Activated T-helper 1 cell treated with Interleukin-2 at 50 U/mL for 16 hours (primary cell): ENCODE results near the gene SYNDIG1L.

Experiments
- DNase-seq: peaks from one replicate; pipeline ENCODE4 v3.0.0-alpha.2; 2020; ENCODE audit warnings: low read depth

SYNDIG1L gene

DNA sequence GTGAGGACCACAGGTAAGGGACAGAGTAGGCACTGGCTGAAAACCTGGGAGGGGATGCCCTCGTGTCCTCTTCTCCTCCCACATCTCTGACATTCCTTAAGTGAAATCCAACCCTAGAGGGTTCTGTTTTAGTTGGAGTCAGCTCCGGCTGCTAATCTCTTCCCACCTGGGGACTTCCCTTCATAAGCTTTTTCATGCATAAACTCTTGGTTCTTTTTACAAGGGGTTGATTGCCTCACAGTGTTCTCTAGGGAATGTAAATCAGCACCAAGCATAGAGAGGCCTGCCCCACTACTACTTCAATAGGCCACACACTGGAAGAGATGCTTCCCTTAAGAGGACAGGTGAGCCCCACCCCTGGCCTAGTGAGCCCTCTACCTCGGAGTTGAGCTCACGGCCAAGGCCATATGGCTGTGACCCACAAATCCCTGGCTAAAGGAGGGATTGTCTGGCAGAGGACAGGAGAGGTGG is 3.2 kb upstream of the SYNDIG1L start:
- DNase-seq = no peak

DNA sequence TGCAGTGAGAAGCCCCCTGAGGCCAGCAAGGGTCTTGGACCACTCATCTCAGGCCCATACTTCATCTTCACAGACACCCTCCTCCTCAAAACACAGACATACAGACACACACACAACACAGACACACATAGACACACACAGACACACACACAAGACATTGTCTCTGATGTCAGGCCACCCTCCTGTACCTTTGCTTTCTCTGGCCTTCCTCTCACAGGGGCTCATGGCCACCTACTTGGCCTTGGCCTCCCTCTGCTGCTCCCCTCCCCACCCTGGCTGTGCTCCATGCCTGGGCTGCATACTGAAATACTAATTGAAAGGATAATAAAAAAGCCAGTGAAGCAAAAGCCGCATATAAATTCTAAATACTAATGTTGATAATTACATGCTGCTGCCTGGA is 1.6 kb upstream of the SYNDIG1L start:
- DNase-seq = no peak

GRCh38 chr14:74425525-74426201 is 347 bp downstream of the SYNDIG1L start:
- DNase-seq = peak; percentile 39

GRCh38 chr14:74424606-74425005 is 1.4 kb downstream of the SYNDIG1L start:
- no peak for DNase-seq

DNA sequence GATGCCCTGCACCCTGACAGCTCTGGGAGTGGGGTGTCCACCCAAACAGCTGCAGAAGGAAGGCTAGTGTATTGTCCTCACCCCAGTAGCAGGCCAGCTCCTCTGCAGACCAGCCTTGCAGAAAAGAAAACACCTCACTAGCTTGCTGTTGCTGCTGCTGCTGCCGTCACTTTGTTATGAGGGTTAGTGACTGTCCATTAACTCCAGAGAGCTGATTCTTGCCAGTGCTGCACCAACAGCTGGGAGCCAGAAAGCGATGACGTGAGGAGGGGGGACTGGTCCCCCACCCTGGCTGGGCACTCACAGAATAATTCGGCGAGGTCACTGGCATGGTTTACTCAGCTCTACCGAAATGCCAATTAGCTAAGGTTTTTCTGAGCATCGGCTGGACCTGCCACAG is 2.8 kb downstream of the SYNDIG1L start:
- DNase-seq = no peak

GRCh38 chr14:74421981-74422380 is 4.0 kb downstream of the SYNDIG1L start:
- DNase-seq = no peak

- no peak for DNase-seq
Observed at GRCh38 chr14:74419086-74419485, 6.9 kb downstream of the SYNDIG1L start.

DNA sequence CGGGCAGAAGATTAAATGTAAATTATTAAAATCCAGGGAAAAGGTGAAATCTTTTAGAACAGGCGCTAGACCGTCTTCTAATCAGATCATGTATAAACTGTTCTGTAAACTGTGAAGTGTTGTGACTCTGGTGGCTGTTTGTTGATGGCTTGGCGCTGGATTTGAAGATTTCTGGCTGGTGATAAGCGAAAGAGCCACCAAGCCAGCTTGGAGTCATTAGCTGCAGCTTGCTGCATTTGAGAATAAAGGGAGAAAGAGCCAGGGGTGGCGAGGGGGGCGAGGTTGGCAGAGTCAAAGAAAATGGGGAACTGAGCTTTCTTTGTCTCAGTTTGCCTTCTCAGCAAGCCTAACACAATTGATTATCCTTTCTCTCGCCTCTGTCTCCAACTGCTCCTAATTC is 8.0 kb downstream of the SYNDIG1L start:
- no peak for DNase-seq

GRCh38 chr14:74417611-74418010 is 8.4 kb downstream of the SYNDIG1L start:
- DNase-seq = no peak

DNA sequence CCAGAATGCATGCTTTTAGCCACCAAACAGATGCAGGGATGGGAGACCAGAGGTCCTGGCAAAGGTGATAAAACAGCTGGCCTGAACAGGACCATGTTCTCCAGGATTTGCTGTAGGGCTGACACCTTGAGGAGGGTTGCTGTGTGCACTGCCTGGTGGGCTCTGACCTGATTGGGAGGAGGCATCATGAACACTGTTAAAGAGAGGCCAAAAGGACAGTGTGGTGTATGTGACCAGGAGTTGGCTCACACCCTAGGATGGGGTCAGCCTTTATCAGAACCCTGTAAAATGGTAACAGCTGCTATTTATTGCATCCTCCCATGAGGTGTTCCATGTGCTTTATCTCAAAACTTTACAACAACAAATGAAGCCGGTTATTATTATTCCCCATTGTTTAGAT is 8.8 kb downstream of the SYNDIG1L start:
- no peak for DNase-seq

- no peak for DNase-seq
Observed at GRCh38 chr14:74415115-74415437, 10.9 kb downstream of the SYNDIG1L start.

GRCh38 chr14:74414403-74415114 is 11.5 kb downstream of the SYNDIG1L start:
- no peak for DNase-seq

GRCh38 chr14:74413627-74414026 is 12.4 kb downstream of the SYNDIG1L start:
- no peak for DNase-seq

DNA sequence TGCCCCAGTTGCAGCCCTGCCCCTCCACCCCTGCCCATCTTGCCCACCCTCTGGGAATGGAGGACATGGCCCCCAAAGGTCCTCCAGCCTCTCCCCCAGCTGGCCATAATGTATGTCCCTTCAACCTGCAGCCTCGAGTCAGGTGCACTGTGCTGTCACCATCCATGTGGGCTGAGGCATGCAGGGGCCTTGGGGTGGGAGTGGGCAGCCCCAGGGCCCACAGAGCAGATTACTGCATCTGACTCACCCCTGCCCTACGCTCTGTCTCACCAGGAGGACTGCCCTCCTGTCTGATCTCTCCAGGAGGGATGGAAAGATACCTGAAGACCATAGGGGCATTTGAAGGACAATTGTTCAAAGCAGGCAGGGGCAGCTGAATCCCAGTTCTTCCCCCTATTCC is 13.3 kb downstream of the SYNDIG1L start:
- no peak for DNase-seq

DNA sequence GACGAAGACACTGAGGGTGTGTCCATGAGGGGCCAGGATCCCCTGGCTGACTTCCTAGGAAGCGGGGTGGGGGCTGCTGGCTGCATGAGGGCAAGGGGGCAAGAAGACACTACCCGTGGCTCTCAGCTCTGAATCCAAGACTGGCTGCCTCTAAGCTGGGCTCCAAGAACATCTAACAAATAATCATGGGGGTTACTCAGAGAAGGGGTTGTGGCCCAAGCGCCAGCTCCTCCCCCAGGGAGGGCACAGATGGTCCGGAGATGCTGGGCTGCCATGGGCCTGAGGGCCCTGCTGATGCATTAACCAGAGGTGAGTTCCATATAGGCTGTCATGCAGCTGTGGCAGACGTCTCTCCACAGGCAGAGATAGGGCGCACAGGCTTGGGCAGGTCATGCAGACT is 14.3 kb downstream of the SYNDIG1L start:
- DNase-seq = no peak

- no peak for DNase-seq
Observed at GRCh38 chr14:74409441-74409840, 16.6 kb downstream of the SYNDIG1L start.

GRCh38 chr14:74408870-74409269 is 17.1 kb downstream of the SYNDIG1L start:
- DNase-seq = no peak

DNA sequence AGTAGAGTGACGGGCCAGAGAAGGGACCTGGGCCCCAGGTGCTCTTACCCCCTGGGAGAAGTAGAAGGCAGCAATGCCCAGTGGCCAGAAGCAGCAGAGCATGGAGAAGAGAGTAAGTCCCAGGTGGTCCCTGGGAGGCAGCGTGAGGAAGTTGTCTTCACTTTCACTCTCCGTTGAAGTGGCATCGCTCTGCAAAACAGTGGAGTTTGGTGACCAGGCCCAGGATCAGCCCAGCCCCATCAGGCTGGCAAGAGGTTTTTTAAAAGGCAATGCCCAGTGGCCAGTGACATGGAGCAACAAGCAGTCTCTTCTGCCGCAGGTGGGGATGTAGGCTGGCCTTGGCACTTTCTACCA is 18.2 kb downstream of the SYNDIG1L start:
- DNase-seq = no peak

DNA sequence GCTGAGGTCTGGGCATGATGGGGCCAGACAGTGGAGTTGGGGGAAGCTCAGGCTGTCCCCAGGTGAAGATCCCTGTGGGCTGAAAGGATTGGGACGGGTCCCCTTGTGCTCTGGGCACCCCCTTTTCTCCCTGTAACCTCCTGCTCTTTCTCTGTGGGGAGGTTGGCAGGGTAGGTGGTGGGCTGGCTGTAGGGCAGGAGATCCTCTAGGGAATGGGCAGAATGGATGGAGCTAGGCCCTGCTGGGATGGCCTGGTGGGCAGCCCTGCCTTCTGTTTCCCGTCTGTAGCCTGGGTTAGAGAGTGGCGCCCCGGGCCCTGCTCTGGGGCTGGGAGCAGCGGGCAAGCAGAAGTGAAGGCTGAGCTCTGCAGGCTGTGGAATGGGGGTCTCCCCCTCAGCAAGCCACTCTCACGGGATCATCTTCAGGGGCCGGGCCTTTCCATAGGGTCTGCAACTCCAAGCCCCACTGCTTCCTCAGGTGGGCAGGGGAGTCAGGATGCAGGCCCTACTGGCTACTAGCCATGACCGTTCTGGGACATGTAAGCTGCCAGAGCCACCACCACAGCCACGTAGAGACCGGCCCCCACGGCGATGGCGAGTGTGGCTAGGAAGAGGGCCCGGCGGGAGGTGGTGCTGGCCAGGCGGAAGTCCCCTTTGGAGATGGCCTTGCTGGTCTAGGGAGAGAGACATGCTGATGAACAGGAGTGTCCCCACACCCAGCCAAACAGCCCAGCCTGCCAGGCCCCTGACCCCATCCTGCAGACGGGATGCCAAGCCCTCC is 18.8 kb downstream of the SYNDIG1L start:
- no peak for DNase-seq

DNA sequence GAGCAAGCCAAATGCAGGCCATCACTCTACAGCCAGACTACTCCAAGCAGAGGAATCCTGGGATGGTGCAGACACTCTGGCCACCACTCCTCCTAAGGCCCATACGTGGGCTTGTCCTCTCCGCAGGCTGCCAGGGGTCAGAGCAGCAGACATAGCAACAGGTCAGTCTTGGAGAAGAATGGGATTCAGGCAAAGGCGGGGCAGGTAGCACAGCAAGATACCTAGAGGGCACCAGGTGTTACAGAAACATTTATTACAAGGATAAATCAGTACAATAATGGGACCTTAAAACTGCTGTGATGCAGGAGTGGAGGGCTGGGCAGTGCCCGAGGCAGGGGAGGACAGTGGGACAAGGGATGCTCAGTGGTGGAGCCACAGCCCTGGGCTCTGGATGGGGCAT is 20.3 kb downstream of the SYNDIG1L start:
- DNase-seq = no peak

DNA sequence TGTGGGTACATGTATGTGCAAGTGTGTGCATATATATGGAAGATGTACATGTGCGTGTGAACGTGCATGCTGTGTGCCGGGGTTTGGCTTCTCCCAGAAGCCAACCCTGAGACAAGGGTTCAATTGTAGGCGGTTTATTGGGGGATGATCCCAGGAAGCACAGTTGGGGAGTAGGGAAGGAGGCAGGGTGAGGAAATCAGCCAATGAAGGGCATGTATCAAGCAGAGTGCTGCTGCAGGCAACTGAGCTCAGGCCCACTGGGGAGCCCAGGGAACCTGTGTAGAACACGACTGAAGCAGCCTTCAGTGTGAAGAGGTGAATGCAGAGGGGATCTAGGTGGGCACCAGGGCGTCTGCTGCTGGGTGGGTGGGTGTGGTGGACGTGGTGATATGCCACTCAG is 21.6 kb downstream of the SYNDIG1L start:
- DNase-seq = no peak

DNA sequence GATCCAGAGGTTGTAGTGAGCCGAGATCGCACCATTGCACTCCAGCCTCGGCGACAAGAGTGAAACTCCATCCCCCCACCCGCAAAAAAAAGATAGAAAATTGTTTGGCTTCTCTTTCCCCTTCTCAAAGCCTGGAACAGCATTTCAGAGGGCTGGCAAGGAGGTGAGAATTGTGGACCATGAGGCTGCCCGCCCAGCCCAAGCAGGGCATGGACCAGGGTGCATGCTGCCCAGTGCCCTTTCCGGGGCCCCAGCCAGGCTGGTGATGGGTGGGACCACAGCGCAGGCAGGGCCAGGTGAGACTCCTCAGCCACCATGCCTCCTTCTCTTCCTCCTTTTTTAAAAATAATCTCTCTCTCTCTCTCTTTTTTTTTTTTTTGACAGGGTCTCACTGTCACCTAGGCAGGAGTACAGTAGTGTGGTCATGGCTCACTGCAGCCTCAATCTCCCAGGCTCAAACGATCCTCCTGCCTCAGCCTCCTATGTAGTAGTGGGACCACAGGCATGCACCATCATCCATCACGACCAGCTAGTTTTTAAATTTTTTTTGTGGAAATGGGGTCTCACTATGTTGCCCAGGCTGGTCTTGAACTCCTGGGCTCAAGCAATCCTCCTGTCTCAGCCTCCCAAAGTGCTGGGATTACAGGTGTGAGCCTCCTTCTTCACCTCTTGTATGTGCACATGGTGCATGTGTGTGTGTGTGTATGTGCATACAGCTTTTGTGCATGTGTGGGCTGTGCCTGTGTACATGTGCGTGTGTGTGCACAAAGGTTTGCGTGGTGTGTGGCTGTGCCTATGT is 22.2 kb downstream of the SYNDIG1L start:
- DNase-seq = no peak
